T-helper 1 cell treated with Interleukin-12 subunit alpha and Interleukin-12 subunit beta and Interleukin-4 antibody, amounts not matched to agents 30 μg/mL and 1 μg/mL, for 36 hours (primary cell): ENCODE data around the gene SASH3.

Experiments
- H3K27ac Mint-ChIP-seq: one replicate; pipeline ENCODE4 v1.8.0; 2021; ENCODE audit warnings: mild to moderate bottlenecking, mixed read lengths
- H3K27me3 Mint-ChIP-seq: one replicate; pipeline ENCODE4 v1.8.0; 2021; ENCODE audit warnings: low read depth, mixed read lengths
- H3K36me3 Mint-ChIP-seq: one replicate; pipeline ENCODE4 v1.8.0; 2021; ENCODE audit warnings: low read depth, mixed read lengths
- H3K4me1 Mint-ChIP-seq: one replicate; pipeline ENCODE4 v1.8.0; 2021; ENCODE audit warnings: low read depth, mixed read lengths
- H3K4me3 Mint-ChIP-seq: one replicate; pipeline ENCODE4 v1.8.0; 2021; ENCODE audit warnings: mild to moderate bottlenecking, moderate library complexity, mixed read lengths
- H3K9me3 Mint-ChIP-seq: one replicate; pipeline ENCODE4 v1.8.0; 2021; ENCODE audit warnings: mixed read lengths

Gene SASH3

GRCh38 chrX:129785160-129785947 is 5.6 kb downstream of the SASH3 start:
- H3K36me3 Mint-ChIP-seq, result peaks cover 68% of the 10 kb centered on the region
- peak overlapping the region; percentile 57 for H3K27ac Mint-ChIP-seq
- no peaks in the 10 kb centered on the region for H3K9me3 Mint-ChIP-seq
- peaks cover 42% of the 10 kb centered on the region for H3K4me1 Mint-ChIP-seq
- peak overlapping the region; percentile 73 for H3K4me3 Mint-ChIP-seq
- H3K27me3 Mint-ChIP-seq, result no peaks in the 10 kb centered on the region

DNA sequence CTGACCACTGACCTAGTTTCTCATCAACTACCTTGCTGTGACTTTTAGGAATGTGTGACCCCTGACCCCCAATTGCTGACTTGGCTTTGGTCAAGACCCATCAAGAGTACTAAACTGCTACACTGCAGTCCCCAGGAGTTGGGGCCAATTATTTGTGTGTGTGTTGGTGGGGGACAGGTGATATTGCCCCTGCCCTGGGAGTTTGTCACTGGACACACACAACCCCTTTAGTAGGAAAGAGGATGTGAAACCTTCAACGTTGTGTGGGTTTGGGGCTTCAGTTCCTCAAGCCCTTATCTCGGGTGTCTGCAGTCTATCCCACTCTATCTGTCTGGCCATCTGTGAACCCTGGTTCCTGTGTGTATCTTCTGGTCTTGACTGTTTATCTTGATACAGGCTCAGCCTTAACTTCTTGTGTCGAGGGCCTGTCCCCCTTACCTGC is 6.5 kb downstream of the SASH3 start:
- peaks cover 42% of the 10 kb centered on the region for H3K4me1 Mint-ChIP-seq
- H3K27me3 Mint-ChIP-seq, result no peaks in the 10 kb centered on the region
- peak overlapping the region; percentile 31 for H3K27ac Mint-ChIP-seq
- peak overlapping the region; percentile 73 for H3K4me3 Mint-ChIP-seq
- no peaks in the 10 kb centered on the region for H3K9me3 Mint-ChIP-seq
- H3K36me3 Mint-ChIP-seq, result peaks cover 66% of the 10 kb centered on the region

DNA sequence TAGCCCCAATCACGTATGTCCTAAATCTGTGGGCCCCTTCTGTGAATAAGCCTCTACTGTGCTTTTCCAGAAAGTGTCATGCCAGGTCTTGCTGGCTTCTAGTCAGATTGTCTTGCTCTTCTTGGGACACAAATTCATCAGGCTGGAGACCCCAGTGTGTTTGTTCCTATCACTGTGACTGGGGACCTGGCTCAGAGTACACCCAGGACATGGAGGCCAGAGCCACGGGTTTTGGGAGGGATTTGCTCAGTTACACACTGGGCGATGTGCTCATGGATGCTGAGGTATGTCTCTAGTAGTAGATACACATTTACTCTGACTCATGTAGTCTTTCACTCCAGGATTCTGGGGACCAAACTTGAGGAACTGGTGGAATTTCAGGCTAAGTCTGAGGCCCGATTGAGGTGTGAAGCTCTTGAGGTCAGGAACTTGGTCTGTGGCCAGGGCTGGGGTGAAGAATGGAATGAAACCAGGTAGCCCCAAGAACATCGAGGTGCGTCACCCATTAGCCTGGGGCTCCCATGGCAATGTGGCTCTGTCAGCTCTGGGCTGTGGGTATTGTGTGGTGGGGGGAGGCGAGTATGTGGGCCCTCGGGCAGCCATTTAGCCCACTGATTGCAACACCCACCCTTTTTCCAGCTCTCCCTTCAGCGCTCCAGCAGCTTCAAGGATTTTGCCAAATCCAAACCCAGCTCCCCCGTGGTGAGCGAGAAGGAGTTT is 7.7 kb downstream of the SASH3 start:
- no peaks in the 10 kb centered on the region for H3K27me3 Mint-ChIP-seq
- H3K36me3 Mint-ChIP-seq, result peaks cover 56% of the 10 kb centered on the region
- peaks cover 42% of the 10 kb centered on the region for H3K4me1 Mint-ChIP-seq
- H3K9me3 Mint-ChIP-seq, result no peaks in the 10 kb centered on the region
- peak overlapping the region; percentile 57 for H3K4me3 Mint-ChIP-seq
- H3K27ac Mint-ChIP-seq, result peak overlapping the region; percentile 49

- Mint-ChIP-seq H3K27ac (no peak overlapping the region), H3K36me3 (peaks cover 51% of the 10 kb centered on the region), H3K4me1 (peaks cover 32% of the 10 kb centered on the region), H3K9me3 (no peaks in the 10 kb centered on the region), H3K27me3 (no peaks in the 10 kb centered on the region), H3K4me3 (no peak overlapping the region)
Observed at GRCh38 chrX:129788527-129788926, 8.8 kb downstream of the SASH3 start.

GRCh38 chrX:129790146-129790545 is 10.4 kb downstream of the SASH3 start:
- no peak overlapping the region for H3K4me3 Mint-ChIP-seq
- H3K36me3 Mint-ChIP-seq, result peaks cover 43% of the 10 kb centered on the region
- H3K27ac Mint-ChIP-seq, result no peak overlapping the region
- no peaks in the 10 kb centered on the region for H3K9me3 Mint-ChIP-seq
- no peaks in the 10 kb centered on the region for H3K27me3 Mint-ChIP-seq
- H3K4me1 Mint-ChIP-seq, result peaks cover 22% of the 10 kb centered on the region

- Mint-ChIP-seq H3K27ac (no peak overlapping the region), H3K27me3 (no peaks in the 10 kb centered on the region), H3K9me3 (no peaks in the 10 kb centered on the region), H3K36me3 (peaks cover 39% of the 10 kb centered on the region), H3K4me3 (no peak overlapping the region), H3K4me1 (peaks cover 16% of the 10 kb centered on the region)
Observed at GRCh38 chrX:129790808-129791207, 11.1 kb downstream of the SASH3 start.

- Mint-ChIP-seq H3K4me1 (peaks cover 12% of the 10 kb centered on the region), H3K4me3 (no peak overlapping the region), H3K27me3 (no peaks in the 10 kb centered on the region), H3K36me3 (peaks cover 38% of the 10 kb centered on the region), H3K9me3 (no peaks in the 10 kb centered on the region), H3K27ac (no peak overlapping the region)
Observed at GRCh38 chrX:129791336-129791735, 11.6 kb downstream of the SASH3 start.

DNA sequence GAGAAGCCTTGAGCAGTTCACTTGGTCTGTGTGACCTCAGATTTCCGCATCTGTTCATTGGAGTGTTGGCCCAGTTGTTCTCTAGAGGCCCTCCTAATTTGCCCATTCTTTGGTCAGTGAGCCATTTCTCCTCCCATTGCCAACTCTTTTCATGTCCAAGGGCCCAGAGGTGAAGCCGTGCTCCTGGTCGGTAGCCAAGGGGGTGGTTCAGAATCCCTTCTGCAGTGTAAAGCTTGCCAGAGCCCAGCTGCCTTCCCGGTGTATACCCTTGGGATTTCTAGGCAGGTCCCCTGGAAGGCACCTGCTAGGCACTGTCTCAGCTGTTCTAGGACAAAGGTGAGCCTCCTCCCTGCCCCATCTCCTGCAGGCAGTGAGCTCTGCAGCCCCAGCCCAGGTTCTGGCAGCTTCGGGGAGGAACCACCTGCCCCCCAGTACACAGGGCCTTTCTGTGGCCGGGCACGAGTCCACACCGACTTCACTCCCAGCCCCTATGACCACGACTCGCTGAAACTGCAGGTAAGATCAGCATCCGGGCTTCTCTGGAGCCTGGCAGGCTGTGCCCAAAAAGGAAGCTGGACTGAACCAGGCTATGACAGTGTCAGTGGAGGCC is 12.3 kb downstream of the SASH3 start:
- Mint-ChIP-seq H3K4me3 (no peak overlapping the region), H3K4me1 (peaks cover 9% of the 10 kb centered on the region), H3K36me3 (peaks cover 35% of the 10 kb centered on the region), H3K27me3 (no peaks in the 10 kb centered on the region), H3K9me3 (no peaks in the 10 kb centered on the region), H3K27ac (no peak overlapping the region)

DNA sequence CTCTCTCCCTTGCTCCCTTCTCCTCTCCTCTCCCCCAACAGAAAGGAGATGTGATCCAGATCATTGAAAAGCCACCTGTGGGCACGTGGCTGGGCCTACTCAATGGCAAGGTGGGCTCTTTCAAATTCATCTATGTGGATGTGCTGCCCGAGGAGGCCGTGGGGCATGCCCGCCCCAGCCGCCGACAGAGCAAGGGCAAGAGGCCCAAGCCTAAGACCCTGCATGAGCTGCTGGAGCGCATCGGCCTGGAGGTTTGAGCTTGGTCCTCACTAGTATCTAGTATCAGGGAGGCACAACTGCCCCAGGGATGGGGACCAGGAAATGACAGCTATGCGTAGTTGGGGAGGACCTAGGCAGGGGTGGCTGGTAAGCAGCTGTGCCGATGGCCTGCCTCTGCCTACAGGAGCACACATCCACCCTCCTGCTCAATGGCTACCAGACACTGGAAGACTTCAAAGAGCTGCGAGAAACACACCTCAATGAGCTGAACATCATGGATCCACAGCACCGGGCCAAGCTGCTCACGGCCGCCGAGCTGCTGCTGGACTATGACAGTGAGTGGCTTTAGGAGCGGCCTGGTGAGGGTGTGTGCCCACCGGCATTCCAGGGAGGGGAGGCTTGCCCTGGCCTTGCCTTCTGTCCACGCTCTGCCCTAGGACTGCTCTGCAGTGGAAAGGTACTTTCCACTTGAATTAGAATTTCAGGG is 13.0 kb downstream of the SASH3 start:
- H3K27me3 Mint-ChIP-seq, result no peaks in the 10 kb centered on the region
- H3K4me3 Mint-ChIP-seq, result no peak overlapping the region
- H3K36me3 Mint-ChIP-seq, result peaks cover 28% of the 10 kb centered on the region
- no peaks in the 10 kb centered on the region for H3K9me3 Mint-ChIP-seq
- H3K27ac Mint-ChIP-seq, result no peak overlapping the region
- H3K4me1 Mint-ChIP-seq, result peaks cover 4% of the 10 kb centered on the region

- Mint-ChIP-seq H3K9me3 (no peaks in the 10 kb centered on the region), H3K27ac (no peak overlapping the region), H3K36me3 (peaks cover 26% of the 10 kb centered on the region), H3K4me1 (peaks cover 8% of the 10 kb centered on the region), H3K4me3 (no peak overlapping the region), H3K27me3 (no peaks in the 10 kb centered on the region)
Observed at GRCh38 chrX:129793604-129794191, 13.9 kb downstream of the SASH3 start.

GRCh38 chrX:129795584-129795983 is 15.8 kb downstream of the SASH3 start:
- no peak overlapping the region for H3K4me3 Mint-ChIP-seq
- H3K4me1 Mint-ChIP-seq, result peaks cover 13% of the 10 kb centered on the region
- peaks cover 33% of the 10 kb centered on the region for H3K36me3 Mint-ChIP-seq
- no peak overlapping the region for H3K27ac Mint-ChIP-seq
- no peaks in the 10 kb centered on the region for H3K27me3 Mint-ChIP-seq
- no peaks in the 10 kb centered on the region for H3K9me3 Mint-ChIP-seq

- Mint-ChIP-seq H3K4me3 (no peak overlapping the region), H3K27me3 (no peaks in the 10 kb centered on the region), H3K27ac (no peak overlapping the region), H3K9me3 (no peaks in the 10 kb centered on the region), H3K4me1 (peaks cover 11% of the 10 kb centered on the region), H3K36me3 (peaks cover 29% of the 10 kb centered on the region)
Observed at GRCh38 chrX:129797251-129797906, 17.6 kb downstream of the SASH3 start.

GRCh38 chrX:129798456-129798855 is 18.7 kb downstream of the SASH3 start:
- Mint-ChIP-seq H3K9me3 (no peaks in the 10 kb centered on the region), H3K4me1 (peaks cover 11% of the 10 kb centered on the region), H3K27ac (peak overlapping the region; percentile 65), H3K4me3 (no peak overlapping the region), H3K36me3 (peaks cover 23% of the 10 kb centered on the region), H3K27me3 (no peaks in the 10 kb centered on the region)

- Mint-ChIP-seq H3K4me1 (peaks cover 11% of the 10 kb centered on the region), H3K36me3 (peaks cover 23% of the 10 kb centered on the region)
Observed at GRCh38 chrX:129798888-129799287, 19.1 kb downstream of the SASH3 start.

More at GRCh38 chrX:129798888-129799287, 19.1 kb downstream of the SASH3 start:
- Mint-ChIP-seq H3K27ac (peak overlapping the region; percentile 65), H3K27me3 (no peaks in the 10 kb centered on the region), H3K9me3 (no peaks in the 10 kb centered on the region), H3K4me3 (no peak overlapping the region)
